ENCODE results near the gene EFNB2. TPM values are rescaled to one million over a fixed set of nuclear protein-coding genes. Genes with fewer than 3 reads are reported as not detected.

EFNB2 gene
- total RNA-seq, 4 donors from 2014 or later = 17.1 to 45.4 (median 28.3) TPM

- H3K4me1 ChIP-seq = no peaks in the 10 kb centered on the region
- no peak overlapping the region for H3K27ac ChIP-seq
- no peaks in the 10 kb centered on the region for H3K36me3 ChIP-seq
- H3K4me3 ChIP-seq = no peak overlapping the region
- H3K9me3 ChIP-seq = no peaks in the 10 kb centered on the region
- no peak for DNase-seq (ENCODE audit: low spot score in 2 of 2)
- no peaks in the 10 kb centered on the region for H3K27me3 ChIP-seq
- 92% methylated on average over 5 of the region's 7 CpGs for WGBS
- TF ChIP-seq POLR2AphosphoS5 (IDR thresholded peaks at IDR 0.05) = no peak
- TF ChIP-seq POLR2A (IDR thresholded peaks at IDR 0.05) = no peak
- TF ChIP-seq EP300 (IDR thresholded peaks at IDR 0.05) = no peak
- TF ChIP-seq, protein P1, sequence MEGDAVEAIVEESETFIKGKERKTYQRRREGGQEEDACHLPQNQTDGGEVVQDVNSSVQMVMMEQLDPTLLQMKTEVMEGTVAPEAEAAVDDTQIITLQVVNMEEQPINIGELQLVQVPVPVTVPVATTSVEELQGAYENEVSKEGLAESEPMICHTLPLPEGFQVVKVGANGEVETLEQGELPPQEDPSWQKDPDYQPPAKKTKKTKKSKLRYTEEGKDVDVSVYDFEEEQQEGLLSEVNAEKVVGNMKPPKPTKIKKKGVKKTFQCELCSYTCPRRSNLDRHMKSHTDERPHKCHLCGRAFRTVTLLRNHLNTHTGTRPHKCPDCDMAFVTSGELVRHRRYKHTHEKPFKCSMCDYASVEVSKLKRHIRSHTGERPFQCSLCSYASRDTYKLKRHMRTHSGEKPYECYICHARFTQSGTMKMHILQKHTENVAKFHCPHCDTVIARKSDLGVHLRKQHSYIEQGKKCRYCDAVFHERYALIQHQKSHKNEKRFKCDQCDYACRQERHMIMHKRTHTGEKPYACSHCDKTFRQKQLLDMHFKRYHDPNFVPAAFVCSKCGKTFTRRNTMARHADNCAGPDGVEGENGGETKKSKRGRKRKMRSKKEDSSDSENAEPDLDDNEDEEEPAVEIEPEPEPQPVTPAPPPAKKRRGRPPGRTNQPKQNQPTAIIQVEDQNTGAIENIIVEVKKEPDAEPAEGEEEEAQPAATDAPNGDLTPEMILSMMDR (IDR thresholded peaks at IDR 0.05) = no peak
Measured at GRCh38 chr13:106478116-106478515, 57.3 kb downstream of the EFNB2 start.

DNA sequence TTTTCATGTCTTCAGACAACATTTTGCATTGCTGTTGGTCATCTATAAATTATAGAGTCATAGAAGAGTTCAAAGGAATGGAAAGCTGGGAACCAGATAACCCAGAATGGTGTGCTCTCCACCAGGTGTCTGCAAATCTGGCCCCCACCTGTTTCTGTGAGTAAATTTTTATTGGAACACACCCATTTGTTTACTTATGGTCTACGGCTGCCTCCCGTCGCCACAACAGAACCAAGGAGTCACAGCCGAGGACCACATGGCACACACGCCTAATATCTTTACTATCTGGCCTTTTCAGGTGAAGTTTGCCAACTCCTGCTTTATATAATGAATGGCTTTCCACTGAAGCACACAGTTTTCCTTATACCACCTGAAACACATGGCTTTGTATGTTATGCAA is 58.2 kb downstream of the EFNB2 start:
- no peak for DNase-seq (ENCODE audit: low spot score in 2 of 2)
- Histone ChIP-seq H3K27me3 (no peaks in the 10 kb centered on the region), H3K4me3 (no peak overlapping the region), H3K9me3 (no peaks in the 10 kb centered on the region), H3K36me3 (no peaks in the 10 kb centered on the region), H3K27ac (no peak overlapping the region), H3K4me1 (peaks cover 6% of the 10 kb centered on the region)
- TF ChIP-seq EP300 (IDR thresholded peaks at IDR 0.05) (no peak), POLR2A (IDR thresholded peaks at IDR 0.05) (no peak), POLR2AphosphoS5 (IDR thresholded peaks at IDR 0.05) (no peak)
- TF ChIP-seq, protein P1 (IDR thresholded peaks at IDR 0.05) = no peak
- WGBS = 89% methylated on average over 5 of the region's 5 CpGs

- Histone ChIP-seq H3K9me3 (no peaks in the 10 kb centered on the region), H3K27ac (no peak overlapping the region), H3K27me3 (no peaks in the 10 kb centered on the region), H3K4me3 (no peak overlapping the region), H3K36me3 (no peaks in the 10 kb centered on the region), H3K4me1 (peaks cover 12% of the 10 kb centered on the region)
- 88% methylated on average over 3 of the region's 3 CpGs for WGBS
- no peak for DNase-seq (ENCODE audit: low spot score in 2 of 2)
- TF ChIP-seq EP300 (IDR thresholded peaks at IDR 0.05) = no peak
- no peak for TF ChIP-seq POLR2A (IDR thresholded peaks at IDR 0.05)
- TF ChIP-seq POLR2AphosphoS5 (IDR thresholded peaks at IDR 0.05) = no peak
- TF ChIP-seq, protein P1 (IDR thresholded peaks at IDR 0.05) = no peak
Measured at GRCh38 chr13:106475852-106476251, 59.6 kb downstream of the EFNB2 start.

DNA sequence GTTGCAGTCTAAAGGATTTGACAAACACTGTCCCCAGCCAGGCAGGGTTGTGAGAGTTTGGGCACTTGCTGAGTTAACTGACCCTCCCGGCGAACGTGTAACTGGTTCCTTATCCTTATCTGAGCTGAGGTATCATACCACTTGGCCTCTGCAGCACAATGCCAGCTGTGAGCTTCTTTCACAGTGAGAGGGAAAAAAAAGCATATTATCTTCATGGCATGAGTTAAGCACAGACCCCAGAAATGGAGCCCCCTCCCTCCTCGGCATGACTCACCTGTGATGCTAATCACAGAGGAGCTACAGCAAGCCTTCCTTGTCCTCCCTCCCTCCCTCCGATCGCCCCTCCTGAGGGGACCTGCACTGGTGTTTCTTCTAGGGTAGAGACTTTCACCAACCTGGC is 60.5 kb downstream of the EFNB2 start:
- H3K27ac ChIP-seq = no peak overlapping the region
- WGBS = 92% methylated on average over 6 of the region's 6 CpGs
- TF ChIP-seq, protein P1 (IDR thresholded peaks at IDR 0.05) = no peak
- TF ChIP-seq EP300 (IDR thresholded peaks at IDR 0.05) (no peak), POLR2A (IDR thresholded peaks at IDR 0.05) (no peak), POLR2AphosphoS5 (IDR thresholded peaks at IDR 0.05) (no peak)
- no peaks in the 10 kb centered on the region for H3K36me3 ChIP-seq
- no peaks in the 10 kb centered on the region for H3K27me3 ChIP-seq
- no peaks in the 10 kb centered on the region for H3K9me3 ChIP-seq
- DNase-seq (ENCODE audit: low spot score in 2 of 2) = no peak
- H3K4me3 ChIP-seq = no peak overlapping the region
- peaks cover 12% of the 10 kb centered on the region for H3K4me1 ChIP-seq

DNA sequence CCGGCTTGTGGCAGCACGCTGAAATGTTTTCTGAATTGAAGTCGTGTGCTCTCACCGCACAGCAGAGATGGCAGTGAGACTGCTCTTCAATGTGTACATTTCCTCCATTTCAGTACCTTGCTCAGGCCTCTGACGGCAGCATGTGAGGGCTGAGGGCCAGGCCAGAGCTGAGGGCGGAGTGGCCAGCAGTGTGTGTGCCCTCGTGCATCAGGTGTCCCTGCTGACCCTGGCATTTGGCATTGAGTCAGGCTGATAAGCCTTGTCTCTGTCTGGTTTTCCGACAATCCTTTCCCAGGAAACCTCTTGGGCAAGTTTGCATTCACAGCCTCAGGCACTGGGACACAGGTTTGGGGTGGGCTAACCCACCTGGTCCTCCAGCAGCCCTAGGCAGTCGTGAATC is 62.3 kb downstream of the EFNB2 start:
- H3K27me3 ChIP-seq = no peaks in the 10 kb centered on the region
- H3K36me3 ChIP-seq = no peaks in the 10 kb centered on the region
- H3K4me1 ChIP-seq = peaks cover 14% of the 10 kb centered on the region
- H3K27ac ChIP-seq = no peak overlapping the region
- TF ChIP-seq POLR2A (IDR thresholded peaks at IDR 0.05) = no peak
- TF ChIP-seq EP300 (IDR thresholded peaks at IDR 0.05) = no peak
- no peak for TF ChIP-seq POLR2AphosphoS5 (IDR thresholded peaks at IDR 0.05)
- TF ChIP-seq, protein P1 (IDR thresholded peaks at IDR 0.05) = no peak
- H3K9me3 ChIP-seq = no peaks in the 10 kb centered on the region
- 94% methylated on average over 8 of the region's 9 CpGs for WGBS
- H3K4me3 ChIP-seq = no peak overlapping the region
- DNase-seq (ENCODE audit: low spot score in 2 of 2) = no peak
